B cell (primary cell): ENCODE measurements around the gene GRK5. TPM values are rescaled to one million over a fixed set of nuclear protein-coding genes. Genes with fewer than 3 reads are reported as not detected.

Source experiments
- ATAC-seq: fragments of 200-7000 bp; cut with Tn5 transposase; one replicate; pipeline ENCODE4 v1.10.0; 2021; ENCODE audit warnings: low read depth, mild to moderate bottlenecking, moderate number of reproducible peaks, moderate library complexity
- CTCF ChIA-PET: fragments of 350-600 bp; sonication (Branson Sonifier 250); formaldehyde crosslinking; loops from one replicate; lab custom pipeline; 2021; ENCODE audit warnings: antibody characterized with exemption, inconsistent platforms; lab: Charles Lee
- POLR2A ChIA-PET: fragments of 350-600 bp; sonication (Branson Sonifier 250); formaldehyde crosslinking; loops from one replicate; lab custom pipeline; 2021; ENCODE audit warnings: antibody characterized with exemption; lab: Charles Lee
- DNase-seq: peaks from one replicate; pipeline ENCODE4 v3.0.0; 2013
- H2AFZ ChIP-seq: 2 replicates; pipeline ENCODE4 v1.6.1; 2012; ENCODE audit warnings: mild to moderate bottlenecking, low read depth, low read length; ENCODE audit not compliant: insufficient read depth, poor library complexity, severe bottlenecking
- H3K27ac ChIP-seq, 2 donors: 1 replicate in 1 of 2; 2 replicates in 1 of 2; pipeline ENCODE4 v1.5.1; 2012 to 2013; ENCODE audit warnings: low read length in 2 of 2, mild to moderate bottlenecking in 2 of 2, moderate library complexity in 1 of 2
- H3K27me3 ChIP-seq, 4 experiments: fragments of 200-600 bp in 1 of 4; sonication (generic) in 1 of 4; replicated peaks in 1 of 4; 1 replicate in 2 of 4; 2 replicates in 2 of 4; pipeline versions ENCODE4 v1.6.1 to v1.7.0; 2013 to 2016; ENCODE audit warnings: low read length in 3 of 4, mild to moderate bottlenecking in 2 of 4, mixed read lengths in 1 of 4, moderate library complexity in 1 of 4; ENCODE audit not compliant: insufficient read depth in 4 of 4, control insufficient read depth in 3 of 4; ENCODE audit errors: control extremely low read depth in 1 of 4
- H3K36me3 ChIP-seq, 2 experiments: replicated peaks in 1 of 2; 1 replicate in 1 of 2; 2 replicates in 1 of 2; pipeline versions ENCODE4 v1.6.1 to v1.7.1; 2013; ENCODE audit warnings: low read length in 1 of 2; ENCODE audit not compliant: insufficient read depth in 2 of 2, control insufficient read depth in 1 of 2; ENCODE audit errors: control extremely low read depth in 1 of 2, extremely low read depth in 1 of 2
- H3K4me1 ChIP-seq, 2 donors: fragments of 200-600 bp in 1 of 2; sonication (generic) in 1 of 2; 1 replicate in 1 of 2; 2 replicates in 1 of 2; pipeline versions ENCODE4 v1.5.1 to v1.6.1; 2013 to 2017; ENCODE audit warnings: low read length in 2 of 2; ENCODE audit not compliant: control insufficient read depth in 2 of 2, insufficient read depth in 2 of 2
- H3K4me2 ChIP-seq: replicated peaks from 2 replicates; pipeline ENCODE3; 2012; ENCODE audit warnings: mild to moderate bottlenecking, low read depth, low read length; ENCODE audit not compliant: poor library complexity, severe bottlenecking
- H3K4me3 ChIP-seq, 5 experiments: fragments of 200-600 bp in 1 of 5; sonication (generic) in 1 of 5; 1 replicate in 3 of 5; 2 replicates in 2 of 5; pipeline versions ENCODE4 v1.5.1 to v1.7.0; 2011 to 2016; ENCODE audit warnings: low read length in 4 of 5, mild to moderate bottlenecking in 4 of 5, low read depth in 2 of 5, control low read depth in 1 of 5, moderate library complexity in 1 of 5; ENCODE audit not compliant: insufficient read depth in 1 of 5; ENCODE audit errors: control extremely low read depth in 1 of 5, extremely low read depth in 1 of 5
- H3K79me2 ChIP-seq: fragments of 200-600 bp; sonication (generic); one replicate; pipeline ENCODE4 v1.6.0; 2016; ENCODE audit warnings: low read length; ENCODE audit not compliant: control insufficient read depth, insufficient read depth
- H3K9ac ChIP-seq: fragments of 200-600 bp; sonication (generic); 2 replicates; pipeline ENCODE4 v1.6.1; 2017; ENCODE audit warnings: mild to moderate bottlenecking, low read length, moderate library complexity
- H3K9me3 ChIP-seq, 3 donors: one replicate each; pipeline versions ENCODE4 v1.6.1 to v1.7.1; 2013; ENCODE audit warnings: low read length in 2 of 3; ENCODE audit not compliant: control insufficient read depth in 2 of 3, insufficient read depth in 1 of 3; ENCODE audit errors: control extremely low read depth in 1 of 3
- H4K20me1 ChIP-seq: 2 replicates; pipeline ENCODE4 v1.6.0; 2012; ENCODE audit warnings: mild to moderate bottlenecking, low read length; ENCODE audit not compliant: insufficient read depth, control insufficient read depth, poor library complexity, severe bottlenecking
- H3K27ac Mint-ChIP-seq: one replicate; pipeline ENCODE4 v1.8.0; 2021; ENCODE audit warnings: mixed read lengths
- H3K27me3 Mint-ChIP-seq: one replicate; pipeline ENCODE4 v1.8.0; 2021; ENCODE audit warnings: mixed read lengths
- H3K4me1 Mint-ChIP-seq: one replicate; pipeline ENCODE4 v1.8.0; 2021; ENCODE audit warnings: mixed read lengths
- H3K4me3 Mint-ChIP-seq: one replicate; pipeline ENCODE4 v1.8.0; 2021; ENCODE audit warnings: mixed read lengths
- H3K9me3 Mint-ChIP-seq: one replicate; pipeline ENCODE4 v1.8.0; 2022; ENCODE audit warnings: mixed read lengths; ENCODE audit not compliant: insufficient read depth
- CTCF ChIP-seq: fragments of 200-600 bp; IDR thresholded peaks from one replicate; pipeline ENCODE4 v1.8.0; 2022; ENCODE audit warnings: antibody characterized with exemption, mild to moderate bottlenecking
- EZH2 ChIP-seq: IDR thresholded peaks from 2 replicates; pipeline ENCODE4 v1.6.1; 2012; ENCODE audit warnings: borderline replicate concordance, low read depth, mild to moderate bottlenecking, moderate library complexity, low read length; ENCODE audit not compliant: insufficient read depth, poor library complexity, severe bottlenecking
- WGBS: methylation state at CpG from one replicate; pipeline ENCODE4 v1.1.5; 2013; ENCODE audit warnings: missing lambda C conversion rate; ENCODE audit not compliant: insufficient coverage; 5-methylcytosine and 5-hydroxymethylcytosine counted together
- intact Hi-C: fragments of 100-400 bp; cut with micrococcal nuclease; formaldehyde crosslinking; loops from one replicate; pipeline ENCODE4 v1.10.0; 2022
- polyA plus RNA-seq: library from polyadenylated mRNA; depleted of rRNA; stranded (reverse); fragments of >200 nt; gene quantifications from 2 replicates; pipeline ENCODE4 v1.2.3, GENCODE V29; 2012
- total RNA-seq, 2 donors: library from RNA; stranded (reverse); fragments of 120-200 nt in 1 of 2; gene quantifications; 1 replicate in 1 of 2; 2 replicates in 1 of 2; pipeline versions ENCODE4 v1.2.3 to v1.2.4, GENCODE V29; 2013 to 2022

The GRK5 gene
- total and polyA plus RNA-seq, 2 donors (not counting 1 experiment from before 2014, with no cell fraction given) = 21.9 to 54.8 TPM

GRCh38 chr10:119316002-119316358 is 108.6 kb downstream of the GRK5 start:
- TF ChIP-seq EZH2 (no peak), CTCF (no peak)
- no peaks in the 10 kb centered on the region for H3K27me3 Mint-ChIP-seq
- H3K4me3 Mint-ChIP-seq = peak overlapping the region; percentile 62
- Histone ChIP-seq H4K20me1 (peaks cover 70% of the 10 kb centered on the region), H2AFZ (no peak overlapping the region), H3K4me3 (no peak overlapping the region), H3K4me1 (peaks cover 66 to 86% of the 10 kb centered on the region in 2 donors), H3K9ac (no peak overlapping the region), H3K27me3 (no peaks in the 10 kb centered on the region), H3K79me2 (peaks cover 99% of the 10 kb centered on the region), H3K36me3 (peaks cover 0 to 6% of the 10 kb centered on the region in 2 experiments), H3K27ac (no peak overlapping the region), H3K4me2 (no peak overlapping the region), H3K9me3 (peaks cover 0 to 9% (median 0%) of the 10 kb centered on the region in 3 donors)
- ATAC-seq (no peak), DNase-seq (no peak)
- peak overlapping the region; percentile 89 for H3K27ac Mint-ChIP-seq
- no peaks in the 10 kb centered on the region for H3K9me3 Mint-ChIP-seq
- WGBS = 88% methylated on average over 1 of the region's 2 CpGs
- intact Hi-C loops = no loop called here
- peaks cover 91% of the 10 kb centered on the region for H3K4me1 Mint-ChIP-seq
- POLR2A ChIA-PET = interaction anchor here (1.2 kb wide), 1 partner anchor 10 kb away, joined by 5 read pairs; no protein-coding TSS in a partner anchor
- CTCF ChIA-PET = interaction anchor here (0.6 to 1.3 kb wide), 3 partner anchors 106 to 337 kb away, joined by 3 read pairs; no protein-coding TSS in a partner anchor

- peaks cover 99% of the 10 kb centered on the region for H3K79me2 ChIP-seq
- TF ChIP-seq CTCF (no peak), EZH2 (no peak)
- Mint-ChIP-seq H3K9me3 (peaks cover 5% of the 10 kb centered on the region), H3K27ac (peak overlapping the region; percentile 26), H3K4me1 (peaks cover 93% of the 10 kb centered on the region), H3K27me3 (no peaks in the 10 kb centered on the region), H3K4me3 (no peak overlapping the region)
- WGBS = 92% methylated on average over 4 of the region's 4 CpGs
- no peak overlapping the region for H3K4me2 ChIP-seq
- no peak for DNase-seq
- H2AFZ ChIP-seq = no peak overlapping the region
- H3K4me3 ChIP-seq = no peak overlapping the region
- peaks cover 67 to 89% of the 10 kb centered on the region in 2 donors for H3K4me1 ChIP-seq
- ChIA-PET CTCF (interaction anchor here (0.7 kb wide), 1 partner anchor 107 kb away, joined by 3 read pairs; no protein-coding TSS in a partner anchor), POLR2A (no interaction called here)
- no peaks in the 10 kb centered on the region for H3K27me3 ChIP-seq
- peaks cover 0 to 6% of the 10 kb centered on the region in 2 experiments for H3K36me3 ChIP-seq
- H3K27ac ChIP-seq = no peak overlapping the region
- intact Hi-C loops = no loop called here
- H4K20me1 ChIP-seq = peaks cover 78% of the 10 kb centered on the region
- H3K9ac ChIP-seq = no peak overlapping the region
- H3K9me3 ChIP-seq = peaks cover 0 to 16% (median 0%) of the 10 kb centered on the region in 3 donors
- ATAC-seq = no peak
Observed at GRCh38 chr10:119316729-119317097, 109.3 kb downstream of the GRK5 start.
